HepG2 (cell line): Measurements from ENCODE around the gene RRP12. TPM values are rescaled to one million over a fixed set of nuclear protein-coding genes. Genes with fewer than 3 reads are reported as not detected.

Experiments used
- AKAP8 ChIP-seq: sonication (generic); formaldehyde crosslinking; IDR thresholded peaks from 2 replicates; pipeline ENCODE4 v1.5.1; 2020; ENCODE audit warnings: mild to moderate bottlenecking, missing genetic modification reagents
- CBX2 ChIP-seq, 2 experiments: fragments of 200-600 bp in 1 of 2; sonication (generic); formaldehyde crosslinking in 1 of 2; IDR thresholded peaks; 2 replicates each; pipeline versions ENCODE4 v1.7.0 to v1.8.1; 2018 to 2022; ENCODE audit warnings: low read depth in 2 of 2, low read length in 1 of 2, mild to moderate bottlenecking in 1 of 2, missing genetic modification reagents in 1 of 2
- CREB1 ChIP-seq, 2 experiments: fragments of 450-650 bp in 1 of 2; IDR thresholded peaks; 2 replicates each; pipeline ENCODE4 v1.6.1; 2016 to 2017; ENCODE audit warnings: control low read depth in 1 of 2, mild to moderate bottlenecking in 1 of 2, missing compliant biosample characterization in 1 of 2, missing genetic modification characterization in 1 of 2
- GFI1 ChIP-seq: sonication (generic); formaldehyde crosslinking; IDR thresholded peaks from 2 replicates; pipeline ENCODE4 v1.5.0; 2020; ENCODE audit warnings: missing genetic modification reagents, mild to moderate bottlenecking, borderline replicate concordance
- HOXA3 ChIP-seq: sonication (generic); formaldehyde crosslinking; IDR thresholded peaks from 2 replicates; pipeline ENCODE4 v1.5.0; 2020; ENCODE audit warnings: missing genetic modification reagents
- KLF6 ChIP-seq: IDR thresholded peaks from 2 replicates; pipeline ENCODE4 v1.8.0; 2016; ENCODE audit warnings: missing biosample characterization, missing genetic modification reagents
- KMT2A ChIP-seq: sonication (generic); formaldehyde crosslinking; IDR thresholded peaks from 2 replicates; pipeline ENCODE4 v1.4.0; 2020; ENCODE audit warnings: missing genetic modification reagents
- NFIC ChIP-seq: IDR thresholded peaks from 2 replicates; pipeline ENCODE4 v1.6.1; 2012; ENCODE audit warnings: mild to moderate bottlenecking, low read length, inconsistent platforms
- SP5 ChIP-seq: IDR thresholded peaks from 2 replicates; pipeline ENCODE4 v1.6.1; 2016; ENCODE audit warnings: low read depth, borderline replicate concordance
- TCF12 ChIP-seq, 2 experiments: fragments of 450-650 bp in 1 of 2; sonication (generic) in 1 of 2; formaldehyde crosslinking in 1 of 2; IDR thresholded peaks; 2 replicates each; pipeline versions ENCODE4 v1.6.1 to v1.8.0; 2017 to 2022; ENCODE audit warnings: antibody characterized with exemption in 1 of 2, mild to moderate bottlenecking in 1 of 2, missing genetic modification reagents in 1 of 2, moderate library complexity in 1 of 2
- ZNF136 ChIP-seq: sonication (generic); formaldehyde crosslinking; IDR thresholded peaks from 2 replicates; pipeline ENCODE4 v1.8.1; 2022; ENCODE audit warnings: low read depth, mild to moderate bottlenecking, moderate library complexity, missing genetic modification reagents
- ZNF768 ChIP-seq: sonication (generic); formaldehyde crosslinking; IDR thresholded peaks from 2 replicates; pipeline ENCODE4 v1.4.0; 2020; ENCODE audit warnings: missing genetic modification reagents
- polyA plus RNA-seq, 8 experiments: library from polyadenylated mRNA; depleted of rRNA in 3 of 8; stranded (reverse) in 7 of 8; unstranded in 1 of 8; fragments of >200 nt; fragmentation: Illumina TruSeq in 4 of 8; extraction: Trizol in 4 of 8; gene quantifications; 2 replicates each; pipeline versions ENCODE4 v1.2.1 to v1.2.3, GENCODE V29; 2011 to 2016; ENCODE audit warnings: low read depth in 4 of 8, missing spikeins in 1 of 8, mixed read lengths in 1 of 8; ENCODE audit not compliant: insufficient read depth in 1 of 8
- total RNA-seq, 5 experiments: library from RNA; depleted of rRNA; stranded (reverse); fragments of >200 nt; fragmentation: Illumina TruSeq; extraction: Trizol; gene quantifications; 2 replicates each; pipeline ENCODE4 v1.2.3, GENCODE V29; 2016; ENCODE audit warnings: low read depth in 1 of 5
- TF ChIP-seq, protein P1 (sequence below): sonication (generic); formaldehyde crosslinking; IDR thresholded peaks from 2 replicates; pipeline ENCODE4 v1.4.0; 2020; ENCODE audit warnings: missing genetic modification reagents
- TF ChIP-seq, protein P2 (sequence below): sonication (generic); formaldehyde crosslinking; IDR thresholded peaks from 2 replicates; pipeline ENCODE4 v1.5.1; 2020; ENCODE audit warnings: mild to moderate bottlenecking, missing genetic modification reagents
- TF ChIP-seq, protein P3 (sequence below): IDR thresholded peaks from 2 replicates; pipeline ENCODE4 v1.6.1; 2016; ENCODE audit warnings: control low read depth
- TF ChIP-seq, protein P4 (sequence below): sonication (generic); formaldehyde crosslinking; IDR thresholded peaks from 2 replicates; pipeline ENCODE4 v1.4.0; 2020; ENCODE audit warnings: missing genetic modification reagents
- TF ChIP-seq, protein P5 (sequence below): sonication (generic); formaldehyde crosslinking; conservative IDR thresholded peaks from 2 replicates; pipeline ENCODE4 v1.5.0; 2020; ENCODE audit warnings: missing genetic modification reagents

The RRP12 gene
- total and polyA plus RNA-seq, 2 of the 13 experiments (the other 11 are each of a cell fraction or from before 2014, with no cell fraction given) = 13.2 to 39.4 TPM

DNA sequence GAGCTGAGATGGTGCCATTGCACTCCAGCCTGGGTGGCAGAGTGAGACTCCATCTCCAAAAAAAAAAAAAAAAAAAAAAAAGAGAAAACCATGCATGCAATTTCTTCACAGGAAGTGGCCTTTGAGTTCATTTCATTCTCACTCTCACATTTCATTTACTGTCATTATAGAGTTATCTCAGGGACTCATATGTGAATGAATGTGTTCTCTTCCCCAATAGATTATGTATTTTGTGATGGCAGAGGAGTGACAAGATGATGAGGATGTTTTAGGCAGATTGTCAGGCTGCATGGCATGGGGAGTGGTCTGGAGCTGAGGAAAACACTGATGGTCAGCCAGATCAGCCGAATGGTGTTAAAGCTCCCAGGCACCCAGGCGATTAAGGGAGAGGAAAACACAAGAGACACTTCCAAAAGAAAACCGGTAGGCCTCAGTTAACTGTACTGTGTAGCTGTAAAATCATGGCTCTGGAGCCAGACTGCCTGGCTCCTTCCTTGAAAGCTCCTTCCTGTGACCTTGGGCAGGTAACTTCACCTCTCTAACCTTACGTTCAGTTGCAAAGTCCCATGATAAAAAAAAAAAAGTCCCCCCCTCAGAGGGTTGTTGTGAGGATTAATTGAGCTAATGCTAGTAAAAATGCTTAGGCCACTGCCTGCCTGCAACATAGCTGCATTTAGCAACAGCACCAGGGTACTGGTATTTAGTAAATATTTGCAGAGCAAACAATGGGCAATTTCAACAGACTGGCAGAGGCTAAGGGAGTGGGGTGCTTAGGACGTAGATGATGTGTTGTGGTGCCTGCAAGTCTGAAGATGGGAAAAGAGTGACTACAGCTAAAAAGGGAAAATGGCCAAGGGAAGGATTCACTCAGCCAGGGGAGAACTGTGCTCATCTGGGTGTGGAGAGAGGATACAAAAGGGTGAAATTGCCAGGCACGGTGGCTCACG is 73.5 kb downstream of the RRP12 start (continued):
- TF ChIP-seq, protein P1, sequence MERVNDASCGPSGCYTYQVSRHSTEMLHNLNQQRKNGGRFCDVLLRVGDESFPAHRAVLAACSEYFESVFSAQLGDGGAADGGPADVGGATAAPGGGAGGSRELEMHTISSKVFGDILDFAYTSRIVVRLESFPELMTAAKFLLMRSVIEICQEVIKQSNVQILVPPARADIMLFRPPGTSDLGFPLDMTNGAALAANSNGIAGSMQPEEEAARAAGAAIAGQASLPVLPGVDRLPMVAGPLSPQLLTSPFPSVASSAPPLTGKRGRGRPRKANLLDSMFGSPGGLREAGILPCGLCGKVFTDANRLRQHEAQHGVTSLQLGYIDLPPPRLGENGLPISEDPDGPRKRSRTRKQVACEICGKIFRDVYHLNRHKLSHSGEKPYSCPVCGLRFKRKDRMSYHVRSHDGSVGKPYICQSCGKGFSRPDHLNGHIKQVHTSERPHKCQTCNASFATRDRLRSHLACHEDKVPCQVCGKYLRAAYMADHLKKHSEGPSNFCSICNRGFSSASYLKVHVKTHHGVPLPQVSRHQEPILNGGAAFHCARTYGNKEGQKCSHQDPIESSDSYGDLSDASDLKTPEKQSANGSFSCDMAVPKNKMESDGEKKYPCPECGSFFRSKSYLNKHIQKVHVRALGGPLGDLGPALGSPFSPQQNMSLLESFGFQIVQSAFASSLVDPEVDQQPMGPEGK (CRISPR knock-in tag) = peak; percentile 95
- TF ChIP-seq ZNF136 (peak; percentile 45; the same call in 1 of the 2 replicates), NFIC (peak; percentile 84), KLF6 (CRISPR knock-in tag) (peak; percentile 93), HOXA3 (CRISPR knock-in tag) (peak; percentile 76), ZNF768 (CRISPR knock-in tag) (no peak), CBX2 (IDR thresholded peaks at IDR 0.05; ENCODE audit: low read depth, low read length) (no peak), CBX2 (CRISPR knock-in tag; IDR thresholded peaks at IDR 0.05; ENCODE audit: low read depth) (no peak), TCF12 (IDR thresholded peaks at IDR 0.05) (no peak), TCF12 (CRISPR knock-in tag; IDR thresholded peaks at IDR 0.05) (no peak), CREB1 (IDR thresholded peaks at IDR 0.05) (no peak), CREB1 (CRISPR knock-in tag; IDR thresholded peaks at IDR 0.05) (peak; percentile 80), AKAP8 (CRISPR knock-in tag) (peak; percentile 56; the same call in 1 of the 2 replicates), GFI1 (CRISPR knock-in tag) (peak; percentile 86), SP5 (CRISPR knock-in tag) (peak; percentile 44; the same call in 1 of the 2 replicates), KMT2A (CRISPR knock-in tag) (peak; percentile 63; the same call in 1 of the 2 replicates)
- TF ChIP-seq, protein P2, sequence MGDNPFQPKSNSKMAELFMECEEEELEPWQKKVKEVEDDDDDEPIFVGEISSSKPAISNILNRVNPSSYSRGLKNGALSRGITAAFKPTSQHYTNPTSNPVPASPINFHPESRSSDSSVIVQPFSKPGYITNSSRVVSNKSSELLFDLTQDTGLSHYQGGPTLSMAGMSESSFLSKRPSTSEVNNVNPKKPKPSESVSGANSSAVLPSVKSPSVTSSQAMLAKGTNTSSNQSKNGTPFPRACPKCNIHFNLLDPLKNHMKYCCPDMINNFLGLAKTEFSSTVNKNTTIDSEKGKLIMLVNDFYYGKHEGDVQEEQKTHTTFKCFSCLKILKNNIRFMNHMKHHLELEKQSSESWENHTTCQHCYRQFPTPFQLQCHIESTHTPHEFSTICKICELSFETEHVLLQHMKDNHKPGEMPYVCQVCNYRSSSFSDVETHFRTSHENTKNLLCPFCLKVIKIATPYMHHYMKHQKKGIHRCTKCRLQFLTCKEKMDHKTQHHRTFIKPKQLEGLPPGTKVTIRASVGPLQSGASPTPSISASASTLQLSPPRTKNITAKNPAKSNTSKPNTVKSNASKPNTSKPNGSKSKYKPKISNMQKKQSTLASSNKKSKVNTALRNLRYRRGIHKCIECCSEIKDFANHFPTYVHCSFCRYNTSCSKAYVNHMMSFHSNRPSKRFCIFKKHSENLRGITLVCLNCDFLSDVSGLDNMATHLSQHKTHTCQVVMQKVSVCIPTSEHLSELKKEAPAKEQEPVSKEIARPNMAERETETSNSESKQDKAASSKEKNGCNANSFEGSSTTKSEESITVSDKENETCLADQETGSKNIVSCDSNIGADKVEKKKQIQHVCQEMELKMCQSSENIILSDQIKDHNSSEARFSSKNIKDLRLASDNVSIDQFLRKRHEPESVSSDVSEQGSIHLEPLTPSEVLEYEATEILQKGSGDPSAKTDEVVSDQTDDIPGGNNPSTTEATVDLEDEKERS = peak; percentile 80; the same call in 1 of the 2 replicates
- TF ChIP-seq, protein P3, sequence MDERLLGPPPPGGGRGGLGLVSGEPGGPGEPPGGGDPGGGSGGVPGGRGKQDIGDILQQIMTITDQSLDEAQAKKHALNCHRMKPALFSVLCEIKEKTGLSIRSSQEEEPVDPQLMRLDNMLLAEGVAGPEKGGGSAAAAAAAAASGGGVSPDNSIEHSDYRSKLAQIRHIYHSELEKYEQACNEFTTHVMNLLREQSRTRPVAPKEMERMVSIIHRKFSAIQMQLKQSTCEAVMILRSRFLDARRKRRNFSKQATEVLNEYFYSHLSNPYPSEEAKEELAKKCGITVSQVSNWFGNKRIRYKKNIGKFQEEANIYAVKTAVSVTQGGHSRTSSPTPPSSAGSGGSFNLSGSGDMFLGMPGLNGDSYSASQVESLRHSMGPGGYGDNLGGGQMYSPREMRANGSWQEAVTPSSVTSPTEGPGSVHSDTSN (CRISPR knock-in tag) = no peak
- TF ChIP-seq, protein P4, sequence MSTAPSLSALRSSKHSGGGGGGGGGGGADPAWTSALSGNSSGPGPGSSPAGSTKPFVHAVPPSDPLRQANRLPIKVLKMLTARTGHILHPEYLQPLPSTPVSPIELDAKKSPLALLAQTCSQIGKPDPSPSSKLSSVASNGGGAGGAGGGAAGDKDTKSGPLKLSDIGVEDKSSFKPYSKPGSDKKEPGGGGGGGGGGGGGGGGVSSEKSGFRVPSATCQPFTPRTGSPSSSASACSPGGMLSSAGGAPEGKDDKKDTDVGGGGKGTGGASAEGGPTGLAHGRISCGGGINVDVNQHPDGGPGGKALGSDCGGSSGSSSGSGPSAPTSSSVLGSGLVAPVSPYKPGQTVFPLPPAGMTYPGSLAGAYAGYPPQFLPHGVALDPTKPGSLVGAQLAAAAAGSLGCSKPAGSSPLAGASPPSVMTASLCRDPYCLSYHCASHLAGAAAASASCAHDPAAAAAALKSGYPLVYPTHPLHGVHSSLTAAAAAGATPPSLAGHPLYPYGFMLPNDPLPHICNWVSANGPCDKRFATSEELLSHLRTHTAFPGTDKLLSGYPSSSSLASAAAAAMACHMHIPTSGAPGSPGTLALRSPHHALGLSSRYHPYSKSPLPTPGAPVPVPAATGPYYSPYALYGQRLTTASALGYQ (CRISPR knock-in tag) = peak; percentile 86; the same call in 1 of the 2 replicates
- TF ChIP-seq, protein P5, sequence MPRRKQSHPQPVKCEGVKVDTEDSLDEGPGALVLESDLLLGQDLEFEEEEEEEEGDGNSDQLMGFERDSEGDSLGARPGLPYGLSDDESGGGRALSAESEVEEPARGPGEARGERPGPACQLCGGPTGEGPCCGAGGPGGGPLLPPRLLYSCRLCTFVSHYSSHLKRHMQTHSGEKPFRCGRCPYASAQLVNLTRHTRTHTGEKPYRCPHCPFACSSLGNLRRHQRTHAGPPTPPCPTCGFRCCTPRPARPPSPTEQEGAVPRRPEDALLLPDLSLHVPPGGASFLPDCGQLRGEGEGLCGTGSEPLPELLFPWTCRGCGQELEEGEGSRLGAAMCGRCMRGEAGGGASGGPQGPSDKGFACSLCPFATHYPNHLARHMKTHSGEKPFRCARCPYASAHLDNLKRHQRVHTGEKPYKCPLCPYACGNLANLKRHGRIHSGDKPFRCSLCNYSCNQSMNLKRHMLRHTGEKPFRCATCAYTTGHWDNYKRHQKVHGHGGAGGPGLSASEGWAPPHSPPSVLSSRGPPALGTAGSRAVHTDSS (CRISPR knock-in tag) = no peak
